IPS-18a (cell line): ENCODE measurements around the gene PRKAG2.

Experiments used
- H3K27ac ChIP-seq: one replicate; pipeline ENCODE4 v1.5.1; 2013; ENCODE audit warnings: low read length
- H3K27me3 ChIP-seq: one replicate; pipeline ENCODE4 v1.6.1; 2013; ENCODE audit warnings: mild to moderate bottlenecking, low read length; ENCODE audit not compliant: control insufficient read depth, insufficient read depth
- H3K36me3 ChIP-seq: one replicate; pipeline ENCODE4 v1.6.1; 2013; ENCODE audit warnings: low read depth, low read length; ENCODE audit not compliant: control insufficient read depth
- H3K4me1 ChIP-seq: one replicate; pipeline ENCODE4 v1.6.1; 2013; ENCODE audit warnings: low read depth, low read length; ENCODE audit not compliant: control insufficient read depth
- H3K4me3 ChIP-seq: one replicate; pipeline ENCODE4 v1.5.1; 2013; ENCODE audit warnings: low read length
- H3K9ac ChIP-seq: one replicate; pipeline ENCODE4 v1.6.1; 2013; ENCODE audit warnings: mild to moderate bottlenecking, low read length, moderate library complexity
- H3K9me3 ChIP-seq: one replicate; pipeline ENCODE4 v1.6.1; 2013; ENCODE audit warnings: low read depth, low read length; ENCODE audit not compliant: control insufficient read depth

PRKAG2 gene

DNA sequence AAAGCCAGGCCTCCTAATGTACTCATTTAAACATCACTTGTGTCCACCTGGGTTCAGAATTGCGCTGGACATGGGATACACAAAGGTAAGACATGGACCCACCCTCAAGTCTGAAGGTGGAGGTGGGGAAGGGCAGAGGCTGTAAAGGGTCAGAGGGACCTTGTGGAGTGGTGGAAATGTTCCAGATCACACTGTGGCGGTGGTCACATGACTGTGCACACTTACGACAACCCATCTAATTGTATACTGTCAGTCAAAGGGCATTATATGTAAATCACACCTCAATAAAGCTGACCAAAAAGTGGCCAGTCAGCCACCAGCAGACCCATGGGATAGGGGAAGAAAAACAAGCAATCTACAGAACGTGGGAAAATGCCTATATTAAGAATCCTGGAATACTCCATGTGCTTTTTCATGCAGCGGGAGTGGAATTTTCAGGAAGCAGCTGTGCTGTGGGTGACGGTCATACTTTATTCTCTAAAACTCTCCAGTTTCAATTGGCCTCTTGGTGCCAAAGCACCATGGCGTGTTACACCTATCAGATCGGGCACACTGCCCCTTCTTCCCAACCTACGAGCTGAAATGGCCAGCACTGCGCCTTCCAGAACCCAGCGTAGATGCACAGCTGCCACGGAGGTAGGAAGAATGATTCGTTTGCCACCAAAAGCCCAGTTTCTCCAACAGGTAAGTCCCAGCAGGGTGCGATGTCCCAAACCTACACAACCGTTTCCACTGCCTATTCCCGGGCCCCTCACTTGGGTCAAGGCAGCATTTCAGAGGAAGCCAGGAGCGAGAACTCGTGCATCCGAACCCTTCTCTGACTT is 69.8 kb downstream of the PRKAG2 start:
- no peak overlapping the region for H3K4me3 ChIP-seq
- no peaks in the 10 kb centered on the region for H3K4me1 ChIP-seq
- no peaks in the 10 kb centered on the region for H3K36me3 ChIP-seq
- H3K9me3 ChIP-seq = no peaks in the 10 kb centered on the region
- H3K27me3 ChIP-seq = peaks cover 2% of the 10 kb centered on the region
- H3K27ac ChIP-seq = no peak overlapping the region
- no peak overlapping the region for H3K9ac ChIP-seq

DNA sequence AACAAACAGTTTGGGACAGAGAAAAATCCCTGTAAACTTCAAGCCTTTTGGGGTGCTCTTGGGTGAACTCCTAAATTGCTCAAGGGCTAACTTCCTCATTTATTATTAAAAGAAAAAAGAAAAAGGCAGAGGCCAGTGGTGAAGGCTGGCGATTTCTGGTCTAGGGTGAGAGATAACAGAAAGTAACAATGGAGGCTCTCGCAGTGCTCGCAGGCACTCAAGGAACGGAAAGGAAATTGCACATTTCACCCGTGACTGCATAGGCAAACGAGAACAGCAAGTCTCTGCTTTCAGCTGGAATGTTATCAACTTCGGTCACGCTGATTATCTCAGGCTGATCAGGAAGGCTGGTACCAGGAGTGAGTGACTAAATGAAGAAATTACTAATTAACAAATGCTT is 70.7 kb downstream of the PRKAG2 start:
- no peaks in the 10 kb centered on the region for H3K4me1 ChIP-seq
- H3K27me3 ChIP-seq = no peaks in the 10 kb centered on the region
- no peak overlapping the region for H3K4me3 ChIP-seq
- no peak overlapping the region for H3K27ac ChIP-seq
- no peaks in the 10 kb centered on the region for H3K9me3 ChIP-seq
- H3K9ac ChIP-seq = no peak overlapping the region
- no peaks in the 10 kb centered on the region for H3K36me3 ChIP-seq

DNA sequence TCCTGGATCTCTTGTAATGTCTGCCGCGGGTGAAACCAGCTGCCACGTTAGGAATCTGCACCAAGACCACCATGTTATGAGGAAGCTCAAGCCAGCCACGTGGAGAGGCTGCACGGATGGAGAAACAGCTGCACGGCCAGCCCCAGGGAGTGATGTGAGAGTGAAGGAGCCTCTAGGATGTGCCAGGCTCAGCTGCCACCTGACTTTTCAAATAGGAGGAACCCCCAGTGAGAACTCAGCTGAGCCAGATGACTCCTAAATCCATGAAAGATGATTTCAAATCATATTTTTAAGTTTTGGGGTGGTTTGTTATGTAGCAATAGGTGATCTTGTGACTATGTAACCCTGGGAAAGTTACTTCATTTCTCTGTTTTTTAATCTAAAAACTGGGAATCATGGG is 71.7 kb downstream of the PRKAG2 start:
- Histone ChIP-seq H3K36me3 (no peaks in the 10 kb centered on the region), H3K4me3 (no peak overlapping the region), H3K27me3 (no peaks in the 10 kb centered on the region), H3K4me1 (no peaks in the 10 kb centered on the region), H3K27ac (no peak overlapping the region), H3K9me3 (no peaks in the 10 kb centered on the region), H3K9ac (no peak overlapping the region)

- no peaks in the 10 kb centered on the region for H3K4me1 ChIP-seq
- no peak overlapping the region for H3K27ac ChIP-seq
- H3K9ac ChIP-seq = no peak overlapping the region
- H3K27me3 ChIP-seq = no peaks in the 10 kb centered on the region
- H3K4me3 ChIP-seq = no peak overlapping the region
- H3K9me3 ChIP-seq = no peaks in the 10 kb centered on the region
- H3K36me3 ChIP-seq = no peaks in the 10 kb centered on the region
These were observed 72.2 kb downstream of the PRKAG2 start for GRCh38 chr7:151804756-151805155.

DNA sequence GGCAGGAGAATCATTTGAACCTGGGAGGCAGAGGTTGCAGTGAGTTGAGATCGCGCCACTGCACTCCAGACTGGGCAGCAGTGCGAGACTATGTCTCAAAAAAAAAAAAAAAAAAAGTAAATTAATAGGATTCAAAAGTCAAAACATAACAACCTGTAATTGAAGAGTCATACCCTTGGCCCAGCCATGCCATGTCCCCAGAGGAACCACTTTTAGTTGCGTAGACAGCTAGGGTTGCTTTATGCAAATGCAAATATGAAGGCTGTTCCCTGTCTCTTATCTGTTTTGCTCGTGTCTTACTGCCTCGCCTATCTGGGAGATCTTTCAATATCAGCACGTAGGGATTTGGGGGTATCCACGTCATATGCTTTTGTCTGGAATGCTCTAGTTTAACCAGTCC is 73.1 kb downstream of the PRKAG2 start:
- Histone ChIP-seq H3K27me3 (no peaks in the 10 kb centered on the region), H3K4me1 (no peaks in the 10 kb centered on the region), H3K4me3 (no peak overlapping the region), H3K27ac (no peak overlapping the region), H3K36me3 (no peaks in the 10 kb centered on the region), H3K9ac (no peak overlapping the region), H3K9me3 (no peaks in the 10 kb centered on the region)

DNA sequence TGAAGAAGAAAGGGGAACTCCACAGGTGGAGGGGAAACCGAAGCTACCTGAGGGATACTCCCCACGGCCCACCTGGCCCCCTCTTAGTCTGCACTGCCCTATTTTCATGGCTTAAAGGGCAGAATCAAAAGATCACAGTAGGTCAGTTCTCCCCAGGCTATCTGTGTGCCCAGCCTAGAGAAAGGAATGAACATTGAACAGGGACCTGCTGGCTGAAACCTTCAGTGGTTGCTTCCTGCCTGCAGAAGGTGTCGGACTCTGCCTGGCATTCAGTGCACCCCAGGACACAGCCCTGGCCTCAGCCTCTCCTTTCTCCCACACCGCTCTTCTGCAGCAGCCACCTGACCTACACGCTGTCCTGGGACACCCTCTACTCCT is 74.5 kb downstream of the PRKAG2 start:
- Histone ChIP-seq H3K27me3 (no peaks in the 10 kb centered on the region), H3K9me3 (no peaks in the 10 kb centered on the region)

GRCh38 chr7:151801782-151802468 is 75.0 kb downstream of the PRKAG2 start:
- Histone ChIP-seq H3K27ac (no peak overlapping the region), H3K9me3 (no peaks in the 10 kb centered on the region)

More for the DNA sequence above, 74.5 kb downstream of the PRKAG2 start:
- no peaks in the 10 kb centered on the region for H3K36me3 ChIP-seq
- H3K27ac ChIP-seq = no peak overlapping the region
- H3K4me3 ChIP-seq = no peak overlapping the region
- no peaks in the 10 kb centered on the region for H3K4me1 ChIP-seq
- H3K9ac ChIP-seq = no peak overlapping the region

DNA sequence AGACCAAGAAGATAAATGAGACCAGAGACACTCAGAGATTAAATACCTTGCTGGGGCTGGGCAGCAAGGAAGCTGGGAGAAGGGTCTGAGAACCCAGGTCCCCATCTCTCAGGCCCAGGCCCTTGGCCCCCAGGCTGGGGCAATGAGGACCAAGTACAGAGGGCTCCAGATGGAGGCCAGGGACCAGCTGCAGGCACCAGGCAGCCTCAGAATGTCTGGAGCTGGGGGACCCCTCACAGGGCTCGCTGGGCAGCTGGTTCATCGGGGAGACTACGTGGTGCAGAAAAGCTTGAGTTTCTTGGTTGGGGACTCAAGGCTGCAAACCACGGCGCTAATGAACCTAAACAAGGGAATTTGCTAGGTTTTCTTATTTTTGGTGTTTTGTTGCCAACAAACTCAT is 75.6 kb downstream of the PRKAG2 start:
- H3K9me3 ChIP-seq = no peaks in the 10 kb centered on the region
- no peak overlapping the region for H3K4me3 ChIP-seq
- no peaks in the 10 kb centered on the region for H3K36me3 ChIP-seq
- H3K27me3 ChIP-seq = no peaks in the 10 kb centered on the region
- no peak overlapping the region for H3K27ac ChIP-seq
- no peak overlapping the region for H3K9ac ChIP-seq
- H3K4me1 ChIP-seq = no peaks in the 10 kb centered on the region

More at GRCh38 chr7:151801782-151802468, 75.0 kb downstream of the PRKAG2 start:
- no peak overlapping the region for H3K9ac ChIP-seq
- no peaks in the 10 kb centered on the region for H3K36me3 ChIP-seq
- H3K27me3 ChIP-seq = no peaks in the 10 kb centered on the region
- H3K4me3 ChIP-seq = no peak overlapping the region
- H3K4me1 ChIP-seq = no peaks in the 10 kb centered on the region

- H3K9ac ChIP-seq = no peak overlapping the region
- no peaks in the 10 kb centered on the region for H3K36me3 ChIP-seq
- H3K27ac ChIP-seq = no peak overlapping the region
- no peak overlapping the region for H3K4me3 ChIP-seq
- no peaks in the 10 kb centered on the region for H3K4me1 ChIP-seq
- no peaks in the 10 kb centered on the region for H3K27me3 ChIP-seq
- no peaks in the 10 kb centered on the region for H3K9me3 ChIP-seq
These were observed 76.1 kb downstream of the PRKAG2 start for GRCh38 chr7:151800861-151801260.

DNA sequence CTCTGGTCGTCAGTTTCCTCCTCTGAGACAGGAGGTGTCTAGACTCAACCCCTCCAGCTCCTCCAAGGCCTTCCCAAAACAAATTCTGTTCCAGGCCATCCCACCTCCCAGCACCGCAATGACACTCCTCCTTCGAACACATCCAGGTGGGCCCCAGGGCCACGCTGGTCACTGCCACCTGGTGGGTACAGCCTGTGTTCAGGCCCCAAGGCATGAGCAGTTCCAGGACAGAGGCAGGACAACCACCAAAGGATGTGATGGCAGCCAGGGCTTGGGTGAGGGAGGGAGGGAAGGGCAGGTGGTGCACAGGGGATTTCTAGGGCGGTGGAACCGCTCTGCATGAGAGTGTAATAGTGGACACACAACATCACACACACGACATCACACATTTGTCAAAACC is 76.5 kb downstream of the PRKAG2 start:
- Histone ChIP-seq H3K4me1 (no peaks in the 10 kb centered on the region), H3K27me3 (no peaks in the 10 kb centered on the region)

GRCh38 chr7:151799506-151799905 is 77.4 kb downstream of the PRKAG2 start:
- no peaks in the 10 kb centered on the region for H3K9me3 ChIP-seq
- H3K27ac ChIP-seq = no peak overlapping the region
- H3K27me3 ChIP-seq = no peaks in the 10 kb centered on the region
- H3K4me3 ChIP-seq = no peak overlapping the region
- no peaks in the 10 kb centered on the region for H3K36me3 ChIP-seq
- no peaks in the 10 kb centered on the region for H3K4me1 ChIP-seq
- no peak overlapping the region for H3K9ac ChIP-seq

More for the DNA sequence above, 76.5 kb downstream of the PRKAG2 start:
- no peaks in the 10 kb centered on the region for H3K36me3 ChIP-seq
- H3K9me3 ChIP-seq = no peaks in the 10 kb centered on the region
- H3K27ac ChIP-seq = no peak overlapping the region
- no peak overlapping the region for H3K9ac ChIP-seq
- no peak overlapping the region for H3K4me3 ChIP-seq
